ENCODE measurements around the gene SDHAF2.

GRCh38 chr11:61445516-61445915, 15.6 kb downstream of the SDHAF2 start:
- no peak for TF ChIP-seq EZH2 (optimal IDR thresholded peaks at IDR 0.05; ENCODE audit: low read depth, low read length)
- TF ChIP-seq, protein P1, sequence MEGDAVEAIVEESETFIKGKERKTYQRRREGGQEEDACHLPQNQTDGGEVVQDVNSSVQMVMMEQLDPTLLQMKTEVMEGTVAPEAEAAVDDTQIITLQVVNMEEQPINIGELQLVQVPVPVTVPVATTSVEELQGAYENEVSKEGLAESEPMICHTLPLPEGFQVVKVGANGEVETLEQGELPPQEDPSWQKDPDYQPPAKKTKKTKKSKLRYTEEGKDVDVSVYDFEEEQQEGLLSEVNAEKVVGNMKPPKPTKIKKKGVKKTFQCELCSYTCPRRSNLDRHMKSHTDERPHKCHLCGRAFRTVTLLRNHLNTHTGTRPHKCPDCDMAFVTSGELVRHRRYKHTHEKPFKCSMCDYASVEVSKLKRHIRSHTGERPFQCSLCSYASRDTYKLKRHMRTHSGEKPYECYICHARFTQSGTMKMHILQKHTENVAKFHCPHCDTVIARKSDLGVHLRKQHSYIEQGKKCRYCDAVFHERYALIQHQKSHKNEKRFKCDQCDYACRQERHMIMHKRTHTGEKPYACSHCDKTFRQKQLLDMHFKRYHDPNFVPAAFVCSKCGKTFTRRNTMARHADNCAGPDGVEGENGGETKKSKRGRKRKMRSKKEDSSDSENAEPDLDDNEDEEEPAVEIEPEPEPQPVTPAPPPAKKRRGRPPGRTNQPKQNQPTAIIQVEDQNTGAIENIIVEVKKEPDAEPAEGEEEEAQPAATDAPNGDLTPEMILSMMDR (IDR thresholded peaks at IDR 0.05; ENCODE audit: low read length), result no peak
- TF ChIP-seq EZH2phosphoT487 (IDR thresholded peaks at IDR 0.05; ENCODE audit: low read length), result no peak
